Astrocyte of the cerebellum (primary cell): ENCODE measurements around the gene TCFL5.

ENCODE experiments used
- DNase-seq: peaks from one replicate; pipeline ENCODE4 v3.0.0-alpha.2; 2011; ENCODE audit warnings: low read depth
- H3K4me3 ChIP-seq: 2 replicates; pipeline ENCODE4 v1.5.1; 2011; ENCODE audit warnings: mild to moderate bottlenecking, low read depth, low read length, moderate library complexity
- CTCF ChIP-seq: IDR thresholded peaks from 2 replicates; pipeline ENCODE4 v1.5.1; 2012; ENCODE audit warnings: low read length, low read depth, moderate library complexity, mild to moderate bottlenecking; ENCODE audit errors: missing control alignments
- in situ Hi-C: cut with HindIII; loops from 2 replicates; pipeline ENCODE4 v1.10.0; 2017; ENCODE audit warnings: low sequenced_read_pairs

The TCFL5 gene

GRCh38 chr20:62835931-62836861, 25.4 kb downstream of the TCFL5 start:
- no peak for TF ChIP-seq CTCF
- in situ Hi-C loops: no loop called here
- DNase-seq: no peak

GRCh38 chr20:62834967-62835730, 26.5 kb downstream of the TCFL5 start:
- H3K4me3 ChIP-seq: no peak overlapping the region

More at GRCh38 chr20:62835931-62836861, 25.4 kb downstream of the TCFL5 start:
- no peak overlapping the region for H3K4me3 ChIP-seq

GRCh38 chr20:62832951-62833391, 28.7 kb downstream of the TCFL5 start:
- H3K4me3 ChIP-seq: no peak overlapping the region
- in situ Hi-C loops: no loop called here
- no peak for DNase-seq
- TF ChIP-seq CTCF: no peak

More at GRCh38 chr20:62834967-62835730, 26.5 kb downstream of the TCFL5 start:
- DNase-seq: no peak
- in situ Hi-C loops: no loop called here
- TF ChIP-seq CTCF: no peak

- no peak for TF ChIP-seq CTCF
- in situ Hi-C loops: no loop called here
- DNase-seq: no peak
- H3K4me3 ChIP-seq: no peak overlapping the region
Measured at GRCh38 chr20:62832212-62832922, 29.3 kb downstream of the TCFL5 start.

- in situ Hi-C loops: no loop called here
- DNase-seq: no peak
- no peak for TF ChIP-seq CTCF
- no peak overlapping the region for H3K4me3 ChIP-seq
Measured at GRCh38 chr20:62831854-62832211, 29.8 kb downstream of the TCFL5 start.

- no peak for DNase-seq
- H3K4me3 ChIP-seq: no peak overlapping the region
- no peak for TF ChIP-seq CTCF
- in situ Hi-C loops: no loop called here
Measured at GRCh38 chr20:62831361-62831788, 30.2 kb downstream of the TCFL5 start.
